Breast epithelium (tissue), 3 donors: ENCODE results near the gene DUS1L.

Source experiments
- POLR2A ChIP-seq: fragments of 450-650 bp; IDR thresholded peaks from one replicate; pipeline ENCODE4 v1.6.1; 2016; ENCODE audit warnings: antibody characterized with exemption, mild to moderate bottlenecking, moderate library complexity
- POLR2AphosphoS5 ChIP-seq, 3 donors: sonication (generic); formaldehyde crosslinking; IDR thresholded peaks; one replicate each; pipeline ENCODE4 v1.6.1; 2017; ENCODE audit warnings: antibody characterized with exemption in 3 of 3

- TF ChIP-seq POLR2A (no peak), POLR2AphosphoS5 (IDR thresholded peaks at IDR 0.05) (no peak)
These were observed 7.8 kb upstream of the DUS1L start for GRCh38 chr17:82073446-82073845.
